Neutrophil (primary cell): ENCODE data around the gene MPP1.

ENCODE experiments used
- H3K27ac ChIP-seq: fragments of 200-600 bp; sonication (generic); 2 replicates; pipeline ENCODE4 v1.5.1; 2016; ENCODE audit warnings: mild to moderate bottlenecking, moderate library complexity
- H3K27me3 ChIP-seq: fragments of 200-600 bp; sonication (generic); 2 replicates; pipeline ENCODE4 v1.6.0; 2016; ENCODE audit warnings: mild to moderate bottlenecking
- H3K36me3 ChIP-seq: fragments of 200-600 bp; sonication (generic); 2 replicates; pipeline ENCODE4 v1.5.1; 2017
- H3K4me1 ChIP-seq, 2 experiments: fragments of 200-600 bp in 1 of 2; sonication (generic) in 1 of 2; 1 replicate in 1 of 2; 2 replicates in 1 of 2; pipeline versions ENCODE4 v1.5.1 to v1.6.1; 2013 to 2016; ENCODE audit warnings: low read depth in 1 of 2, low read length in 1 of 2, mild to moderate bottlenecking in 1 of 2, moderate library complexity in 1 of 2; ENCODE audit not compliant: control insufficient read depth in 1 of 2, insufficient read depth in 1 of 2
- H3K4me3 ChIP-seq, 2 experiments: fragments of 200-600 bp in 1 of 2; sonication (generic) in 1 of 2; 1 replicate in 1 of 2; 2 replicates in 1 of 2; pipeline ENCODE4 v1.5.1; 2013 to 2016; ENCODE audit warnings: low read depth in 1 of 2, low read length in 1 of 2, mild to moderate bottlenecking in 1 of 2, moderate library complexity in 1 of 2
- H3K9me3 ChIP-seq: fragments of 200-600 bp; sonication (generic); 2 replicates; pipeline ENCODE4 v1.5.1; 2016
- TF ChIP-seq, protein P1 (sequence below): fragments of 200-600 bp; sonication (generic); IDR thresholded peaks from 2 replicates; pipeline ENCODE4 v1.5.1; 2016; ENCODE audit warnings: antibody characterized with exemption

MPP1 gene

DNA sequence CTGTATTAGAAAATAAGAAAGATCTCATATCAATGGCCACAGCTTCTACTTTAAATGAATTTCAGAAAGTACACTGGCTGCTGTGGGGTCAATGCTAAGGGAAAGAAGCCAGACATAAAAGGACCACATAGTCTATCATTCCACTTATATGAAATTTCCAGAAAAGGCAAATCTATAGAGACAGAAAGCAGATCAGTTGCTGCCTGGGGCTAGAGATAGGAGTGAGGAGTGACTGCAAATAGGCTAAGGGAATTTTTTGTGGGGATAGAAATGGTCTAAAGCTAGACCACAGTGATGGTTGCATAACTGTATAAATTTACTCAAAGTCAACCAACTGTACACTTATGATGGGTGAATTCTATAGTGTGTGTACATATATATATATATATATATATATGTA is 62.7 kb downstream of the MPP1 start:
- TF ChIP-seq, protein P1, sequence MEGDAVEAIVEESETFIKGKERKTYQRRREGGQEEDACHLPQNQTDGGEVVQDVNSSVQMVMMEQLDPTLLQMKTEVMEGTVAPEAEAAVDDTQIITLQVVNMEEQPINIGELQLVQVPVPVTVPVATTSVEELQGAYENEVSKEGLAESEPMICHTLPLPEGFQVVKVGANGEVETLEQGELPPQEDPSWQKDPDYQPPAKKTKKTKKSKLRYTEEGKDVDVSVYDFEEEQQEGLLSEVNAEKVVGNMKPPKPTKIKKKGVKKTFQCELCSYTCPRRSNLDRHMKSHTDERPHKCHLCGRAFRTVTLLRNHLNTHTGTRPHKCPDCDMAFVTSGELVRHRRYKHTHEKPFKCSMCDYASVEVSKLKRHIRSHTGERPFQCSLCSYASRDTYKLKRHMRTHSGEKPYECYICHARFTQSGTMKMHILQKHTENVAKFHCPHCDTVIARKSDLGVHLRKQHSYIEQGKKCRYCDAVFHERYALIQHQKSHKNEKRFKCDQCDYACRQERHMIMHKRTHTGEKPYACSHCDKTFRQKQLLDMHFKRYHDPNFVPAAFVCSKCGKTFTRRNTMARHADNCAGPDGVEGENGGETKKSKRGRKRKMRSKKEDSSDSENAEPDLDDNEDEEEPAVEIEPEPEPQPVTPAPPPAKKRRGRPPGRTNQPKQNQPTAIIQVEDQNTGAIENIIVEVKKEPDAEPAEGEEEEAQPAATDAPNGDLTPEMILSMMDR: no peak
- no peak overlapping the region for H3K27ac ChIP-seq
- H3K36me3 ChIP-seq: no peaks in the 10 kb centered on the region
- no peaks in the 10 kb centered on the region for H3K9me3 ChIP-seq
- no peak overlapping the region for H3K4me3 ChIP-seq
- H3K27me3 ChIP-seq: no peaks in the 10 kb centered on the region
- peaks cover 32 to 41% of the 10 kb centered on the region in 2 experiments for H3K4me1 ChIP-seq

DNA sequence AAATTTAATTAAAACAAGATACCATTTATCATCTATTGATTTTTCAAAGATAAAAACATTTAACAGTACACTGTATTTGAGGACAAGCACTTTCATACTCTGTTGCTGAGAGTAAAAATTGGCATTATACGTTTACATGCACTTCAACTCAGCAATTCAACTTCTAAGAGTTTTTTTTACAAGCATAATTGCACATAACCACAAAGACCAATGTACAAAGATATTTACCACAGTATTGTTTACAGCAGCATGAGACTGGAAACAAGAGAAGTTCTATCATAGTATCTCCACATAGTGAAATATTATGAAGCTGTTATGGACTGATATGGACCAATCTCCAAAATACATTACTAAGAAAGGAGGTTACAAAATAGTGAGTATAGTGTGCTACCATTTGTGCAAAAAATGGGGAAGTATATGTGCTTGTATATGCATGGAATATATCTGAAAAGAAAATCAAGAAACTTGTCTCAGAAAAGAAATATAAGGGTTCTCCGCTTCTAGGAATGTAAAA is 65.3 kb downstream of the MPP1 start:
- TF ChIP-seq, protein P1: no peak
- Histone ChIP-seq H3K36me3 (no peaks in the 10 kb centered on the region), H3K9me3 (no peaks in the 10 kb centered on the region), H3K4me1 (peaks cover 54 to 61% of the 10 kb centered on the region in 2 experiments), H3K27me3 (no peaks in the 10 kb centered on the region), H3K27ac (peak overlapping the region; percentile 60), H3K4me3 (no peak overlapping the region)

DNA sequence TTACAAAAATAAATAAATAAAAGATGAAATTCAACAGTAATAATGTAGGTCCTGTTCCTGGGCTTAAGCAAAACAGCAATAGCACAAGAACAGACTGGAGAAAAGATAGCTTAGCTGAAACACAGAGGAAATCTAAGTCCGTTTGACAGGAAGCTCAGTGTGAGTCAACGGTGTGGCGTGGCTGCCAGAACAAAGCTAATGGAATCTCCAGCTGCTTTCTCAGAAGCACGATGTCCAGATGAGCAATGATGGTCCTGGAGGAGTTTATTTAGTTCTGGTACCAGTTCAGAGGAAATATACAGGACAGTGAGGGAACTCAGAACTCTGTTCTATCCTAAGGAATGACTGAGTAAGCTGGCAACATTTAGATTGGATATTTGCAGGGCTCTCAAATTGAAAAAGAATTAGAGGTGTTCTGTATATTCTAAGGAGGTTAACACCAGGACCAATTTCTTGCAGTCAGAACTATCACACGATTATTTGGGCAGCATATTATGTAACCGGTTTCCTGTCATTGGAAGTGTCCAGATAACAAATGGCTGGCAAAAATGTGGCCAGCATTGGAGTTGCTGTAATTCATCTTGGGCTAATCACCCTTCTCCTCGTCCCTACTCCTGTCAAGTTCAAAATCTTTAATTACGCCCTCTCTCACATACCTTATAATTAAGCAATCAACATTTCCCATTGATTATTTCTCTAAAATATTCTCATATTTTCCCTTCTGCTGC is 67.1 kb downstream of the MPP1 start:
- Histone ChIP-seq H3K4me1 (peaks cover 72 to 79% of the 10 kb centered on the region in 2 experiments), H3K27me3 (no peaks in the 10 kb centered on the region), H3K4me3 (no peak overlapping the region), H3K36me3 (no peaks in the 10 kb centered on the region), H3K27ac (peak overlapping the region; percentile 86), H3K9me3 (no peaks in the 10 kb centered on the region)
- TF ChIP-seq, protein P1: no peak

DNA sequence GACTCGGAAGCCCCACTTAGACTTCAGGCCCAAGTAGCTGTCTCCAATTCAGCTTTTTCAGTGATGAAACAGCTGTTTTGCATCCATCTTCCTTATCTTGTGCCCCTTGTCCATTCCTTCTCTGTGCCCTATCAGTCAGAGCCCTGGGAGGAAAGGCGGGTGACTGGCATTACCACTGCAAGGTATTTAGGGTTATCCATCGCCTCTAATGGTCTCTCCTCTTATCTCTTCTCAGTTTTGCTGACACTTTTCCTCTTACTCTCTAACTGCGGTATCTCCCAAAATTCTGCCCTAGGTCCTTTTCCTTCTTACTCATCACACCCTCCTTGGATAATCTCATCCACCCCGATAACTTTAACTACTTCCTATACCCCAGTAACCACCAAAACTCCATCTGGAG is 68.1 kb downstream of the MPP1 start:
- no peaks in the 10 kb centered on the region for H3K9me3 ChIP-seq
- peaks cover 83 to 89% of the 10 kb centered on the region in 2 experiments for H3K4me1 ChIP-seq
- peak overlapping the region; percentile 86 for H3K27ac ChIP-seq
- no peaks in the 10 kb centered on the region for H3K27me3 ChIP-seq
- H3K36me3 ChIP-seq: no peaks in the 10 kb centered on the region
- TF ChIP-seq, protein P1: no peak
- no peak overlapping the region for H3K4me3 ChIP-seq

DNA sequence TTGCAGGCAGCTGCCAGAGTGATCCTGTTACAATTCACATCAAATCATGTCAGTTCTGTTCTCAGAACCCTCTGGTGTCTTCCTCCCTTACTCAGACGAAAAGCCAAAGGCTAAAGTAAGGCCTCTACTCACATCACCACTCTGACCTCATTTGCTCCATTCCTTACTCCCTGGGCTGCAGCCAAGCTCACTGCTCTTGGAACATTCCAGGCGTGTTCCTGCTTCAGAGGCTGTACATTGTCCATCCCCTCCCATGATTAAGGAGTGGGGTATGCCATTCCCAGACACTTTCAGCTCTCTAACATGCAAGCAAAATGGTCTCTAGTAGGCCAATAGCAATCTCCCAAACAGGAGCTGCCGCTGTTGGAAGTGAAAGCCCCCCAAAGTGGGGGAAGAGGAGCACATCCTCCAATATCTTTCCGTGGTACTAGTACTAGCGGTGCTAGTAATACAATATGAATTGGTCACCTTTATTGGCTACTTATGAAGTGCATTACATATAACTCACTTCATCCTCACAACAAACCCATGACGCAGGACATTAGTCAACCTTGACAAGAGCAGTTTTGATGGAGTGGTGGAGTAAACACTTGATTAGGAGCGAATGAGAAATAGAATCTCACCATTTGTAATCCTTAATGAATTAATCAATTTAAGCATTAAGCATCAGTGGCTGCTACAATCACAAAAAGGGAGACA is 69.4 kb downstream of the MPP1 start:
- H3K36me3 ChIP-seq: no peaks in the 10 kb centered on the region
- H3K4me1 ChIP-seq: peaks cover 93 to 96% of the 10 kb centered on the region in 2 experiments
- no peaks in the 10 kb centered on the region for H3K27me3 ChIP-seq
- H3K27ac ChIP-seq: peak overlapping the region; percentile 86
- TF ChIP-seq, protein P1: no peak
- no peak overlapping the region for H3K4me3 ChIP-seq
- H3K9me3 ChIP-seq: no peaks in the 10 kb centered on the region
